ENCODE results near the gene MAP2K1.

DNA sequence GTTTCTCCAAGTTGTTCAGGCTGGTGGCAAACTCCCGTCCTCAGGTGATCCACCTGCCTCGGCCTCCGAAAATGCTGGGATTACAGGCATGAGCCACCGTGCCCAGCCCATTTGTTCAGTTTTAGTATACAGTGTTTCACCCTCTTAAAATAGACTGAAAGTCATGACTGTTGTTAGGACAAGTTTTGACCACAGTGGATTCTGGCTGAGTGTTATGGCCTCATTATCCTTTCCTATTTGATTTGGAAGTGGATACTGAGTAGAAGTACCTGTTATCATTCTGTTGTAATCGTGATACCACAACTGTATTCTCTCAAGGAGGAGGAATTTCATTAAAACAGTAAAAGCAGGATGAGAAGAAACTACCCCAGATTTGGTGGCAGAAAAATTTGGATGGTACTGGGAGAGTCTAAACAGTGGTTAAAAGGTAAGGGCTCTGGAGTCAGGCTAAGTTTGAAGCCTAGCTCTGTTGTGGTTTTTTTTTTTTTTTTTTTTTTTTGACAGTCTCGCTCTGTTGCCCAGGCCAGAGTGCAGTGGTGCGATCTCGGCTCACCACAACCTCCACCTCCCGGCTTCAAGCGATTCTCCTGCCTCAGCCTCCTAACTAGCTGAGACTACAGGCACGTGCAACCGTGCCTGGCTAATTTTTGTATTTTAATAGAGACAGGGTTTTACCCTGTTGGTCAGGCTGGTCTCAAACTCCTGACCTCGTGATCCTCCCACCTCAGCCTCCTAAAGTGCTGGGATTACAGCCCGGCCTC lies 2.6 kb downstream of the MAP2K1 start:
- no peak for TF ChIP-seq CTCF (IDR thresholded peaks at IDR 0.05; ENCODE audit: poor library complexity)
- no peak for TF ChIP-seq EZH2 (IDR thresholded peaks at IDR 0.05; ENCODE audit: borderline replicate concordance)
- TF ChIP-seq EZH2phosphoT487 (IDR thresholded peaks at IDR 0.05; ENCODE audit: low read depth, severe bottlenecking, unreplicated experiment) = no peak

All from hepatocyte (in vitro differentiated cells).